HEK293 (cell line): Measurements from ENCODE around the gene BCL2L11.

Experiments
- CTCF ChIA-PET: fragments of 350-600 bp; formaldehyde crosslinking; extraction: SDS; loops from one replicate; lab custom pipeline; 2021; ENCODE audit warnings: antibody characterized with exemption; lab: Yijun Ruan, JAX
- POLR2A ChIA-PET: fragments of 300-600 bp; formaldehyde crosslinking; extraction: SDS; loops from one replicate; lab custom pipeline; 2020; ENCODE audit warnings: antibody characterized with exemption, inconsistent platforms; lab: Yijun Ruan, JAX
- H3K27ac ChIP-seq: fragments of 200-500 bp; sonication (Bioruptor generic); 2 replicates; pipeline ENCODE4 v1.5.1; 2014; ENCODE audit warnings: low read depth, low read length, control low read depth, inconsistent platforms; ENCODE audit errors: extremely low read depth
- H3K36me3 ChIP-seq, 2 experiments: fragments of 200-500 bp in 1 of 2; sonication (Bioruptor generic) in 1 of 2; 1 replicate in 1 of 2; 2 replicates in 1 of 2; pipeline ENCODE4 v1.5.1; 2014 to 2017; ENCODE audit warnings: inconsistent platforms in 2 of 2, low read length in 2 of 2; ENCODE audit not compliant: control insufficient read depth in 2 of 2, insufficient read depth in 1 of 2
- H3K4me1 ChIP-seq: fragments of 200-500 bp; sonication (Bioruptor generic); 2 replicates; pipeline ENCODE4 v1.5.1; 2014; ENCODE audit warnings: mild to moderate bottlenecking, low read length, inconsistent platforms; ENCODE audit not compliant: control insufficient read depth, insufficient read depth
- H3K4me3 ChIP-seq: 2 replicates; pipeline ENCODE4 v1.5.1; 2011; ENCODE audit warnings: low read depth, mild to moderate bottlenecking, control low read depth, low read length, moderate library complexity
- H3K9me3 ChIP-seq: fragments of 200-500 bp; sonication (Bioruptor generic); 2 replicates; pipeline ENCODE4 v1.5.1; 2014; ENCODE audit warnings: low read depth, low read length, inconsistent platforms; ENCODE audit not compliant: control insufficient read depth, insufficient read depth
- BCL11B ChIP-seq: fragments of 450-650 bp; formaldehyde crosslinking; IDR thresholded peaks from 2 replicates; pipeline ENCODE4 v1.5.1; 2016; ENCODE audit warnings: low read depth, missing biosample characterization, missing genetic modification characterization
- FEZF1 ChIP-seq: fragments of 450-650 bp; formaldehyde crosslinking; IDR thresholded peaks from 2 replicates; pipeline ENCODE4 v1.5.1; 2016; ENCODE audit warnings: missing biosample characterization, missing genetic modification characterization
- GLIS1 ChIP-seq: fragments of 450-650 bp; formaldehyde crosslinking; IDR thresholded peaks from 2 replicates; pipeline ENCODE4 v1.5.1; 2016; ENCODE audit warnings: missing biosample characterization, missing genetic modification characterization
- MEIS1 ChIP-seq: sonication (generic); formaldehyde crosslinking; IDR thresholded peaks from 2 replicates; pipeline ENCODE4 v1.8.1; 2022; ENCODE audit warnings: missing genetic modification reagents, mild to moderate bottlenecking, borderline replicate concordance
- OSR2 ChIP-seq: fragments of 450-650 bp; formaldehyde crosslinking; IDR thresholded peaks from 2 replicates; pipeline ENCODE4 v1.5.1; 2016; ENCODE audit warnings: missing biosample characterization, missing genetic modification characterization
- OVOL3 ChIP-seq: fragments of 450-650 bp; formaldehyde crosslinking; IDR thresholded peaks from 2 replicates; pipeline ENCODE4 v1.5.1; 2016; ENCODE audit warnings: missing biosample characterization, missing genetic modification characterization
- SCRT1 ChIP-seq: fragments of 450-650 bp; formaldehyde crosslinking; IDR thresholded peaks from 2 replicates; pipeline ENCODE4 v1.5.1; 2016; ENCODE audit warnings: missing biosample characterization, missing genetic modification characterization, borderline replicate concordance
- TRIM28 ChIP-seq: IDR thresholded peaks from 2 replicates; pipeline ENCODE4 v1.6.1; 2011; ENCODE audit warnings: low read length, control low read depth, borderline replicate concordance
- ZBTB8A ChIP-seq: fragments of 450-650 bp; formaldehyde crosslinking; IDR thresholded peaks from 2 replicates; pipeline ENCODE4 v1.5.1; 2016; ENCODE audit warnings: missing biosample characterization, missing genetic modification characterization
- ZNF202 ChIP-seq: fragments of 450-650 bp; formaldehyde crosslinking; IDR thresholded peaks from 2 replicates; pipeline ENCODE4 v1.5.1; 2016; ENCODE audit warnings: missing biosample characterization, missing genetic modification characterization, borderline replicate concordance
- ZNF548 ChIP-seq: fragments of 450-650 bp; formaldehyde crosslinking; IDR thresholded peaks from 2 replicates; pipeline ENCODE4 v1.5.1; 2016; ENCODE audit warnings: missing biosample characterization, missing genetic modification characterization
- ZNF610 ChIP-seq: fragments of 450-650 bp; formaldehyde crosslinking; IDR thresholded peaks from 2 replicates; pipeline ENCODE4 v1.5.1; 2016; ENCODE audit warnings: missing biosample characterization, missing genetic modification characterization, borderline replicate concordance
- ZNF621 ChIP-seq: fragments of 450-650 bp; formaldehyde crosslinking; IDR thresholded peaks from 2 replicates; pipeline ENCODE4 v1.5.1; 2017; ENCODE audit warnings: missing biosample characterization, missing genetic modification characterization
- ZNF654 ChIP-seq: fragments of 450-650 bp; formaldehyde crosslinking; IDR thresholded peaks from 2 replicates; pipeline ENCODE4 v1.5.1; 2016; ENCODE audit warnings: low read depth, missing biosample characterization, missing genetic modification characterization
- ZNF670 ChIP-seq: fragments of 450-650 bp; formaldehyde crosslinking; IDR thresholded peaks from 2 replicates; pipeline ENCODE4 v1.5.1; 2016; ENCODE audit warnings: missing biosample characterization, missing genetic modification characterization, low read depth
- ZNF707 ChIP-seq: fragments of 450-650 bp; formaldehyde crosslinking; IDR thresholded peaks from 2 replicates; pipeline ENCODE4 v1.5.1; 2016; ENCODE audit warnings: missing biosample characterization, missing genetic modification characterization
- ZNF830 ChIP-seq: fragments of 450-650 bp; IDR thresholded peaks from 2 replicates; pipeline ENCODE4 v1.5.0; 2018; ENCODE audit warnings: missing biosample characterization, missing genetic modification characterization, low read depth, mild to moderate bottlenecking, moderate library complexity
- TF ChIP-seq, protein P1 (sequence below): fragments of 450-650 bp; formaldehyde crosslinking; IDR thresholded peaks from 2 replicates; pipeline ENCODE4 v1.5.1; 2016; ENCODE audit warnings: missing biosample characterization, missing genetic modification characterization
- TF ChIP-seq, protein P2 (sequence below): fragments of 450-650 bp; formaldehyde crosslinking; IDR thresholded peaks from 2 replicates; pipeline ENCODE4 v1.5.1; 2016; ENCODE audit warnings: missing biosample characterization, missing genetic modification characterization
- TF ChIP-seq, protein P3 (sequence below): fragments of 450-650 bp; formaldehyde crosslinking; IDR thresholded peaks from 2 replicates; pipeline ENCODE4 v1.5.1; 2017; ENCODE audit warnings: missing biosample characterization, missing genetic modification characterization

BCL2L11 gene

DNA sequence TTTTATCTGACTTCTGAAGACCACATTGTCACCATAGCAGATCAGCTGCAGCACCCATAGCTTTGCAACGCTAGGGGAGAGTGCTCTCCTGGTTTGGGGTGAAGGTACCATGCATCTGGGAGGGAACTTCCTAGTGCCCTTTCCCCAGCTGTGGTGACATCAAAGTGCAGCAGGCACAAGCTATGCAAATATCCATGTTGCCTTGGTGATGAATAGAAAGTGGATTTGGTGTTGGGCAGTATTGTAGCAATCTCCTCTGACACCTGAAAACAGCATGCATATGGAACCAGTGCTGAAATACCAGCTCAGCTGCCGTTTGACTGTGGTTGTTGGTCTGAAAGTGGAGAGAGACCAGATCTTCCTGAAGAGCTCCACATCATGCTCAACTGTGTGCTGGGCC lies 37.1 kb downstream of the BCL2L11 start:
- CTCF ChIA-PET: interaction anchor here (0.7 to 1.2 kb wide), 2 partner anchors 10 to 346 kb away, joined by 3 read pairs; no protein-coding TSS in a partner anchor
- POLR2A ChIA-PET: no interaction called here
- H3K4me3 ChIP-seq: no peak overlapping the region
- H3K27ac ChIP-seq: no peak overlapping the region
- H3K9me3 ChIP-seq: no peaks in the 10 kb centered on the region
- no peak for TF ChIP-seq ZNF830 (tag by site-specific recombination)
- no peak for TF ChIP-seq OVOL3
- TF ChIP-seq ZBTB8A (tag by site-specific recombination): no peak
- no peak for TF ChIP-seq OSR2 (tag by site-specific recombination)
- no peak for TF ChIP-seq ZNF202
- TF ChIP-seq ZNF654 (tag by site-specific recombination): no peak
- TF ChIP-seq ZNF707 (tag by site-specific recombination): no peak
- TF ChIP-seq ZNF610 (tag by site-specific recombination): no peak
- no peak for TF ChIP-seq FEZF1
- TF ChIP-seq, protein P1, sequence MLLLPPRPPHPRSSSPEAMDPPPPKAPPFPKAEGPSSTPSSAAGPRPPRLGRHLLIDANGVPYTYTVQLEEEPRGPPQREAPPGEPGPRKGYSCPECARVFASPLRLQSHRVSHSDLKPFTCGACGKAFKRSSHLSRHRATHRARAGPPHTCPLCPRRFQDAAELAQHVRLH (tag by site-specific recombination): no peak
- no peak for TF ChIP-seq SCRT1 (tag by site-specific recombination)
- H3K4me1 ChIP-seq: peaks cover 7% of the 10 kb centered on the region
- H3K36me3 ChIP-seq: peaks cover 14 to 93% of the 10 kb centered on the region in 2 experiments

DNA sequence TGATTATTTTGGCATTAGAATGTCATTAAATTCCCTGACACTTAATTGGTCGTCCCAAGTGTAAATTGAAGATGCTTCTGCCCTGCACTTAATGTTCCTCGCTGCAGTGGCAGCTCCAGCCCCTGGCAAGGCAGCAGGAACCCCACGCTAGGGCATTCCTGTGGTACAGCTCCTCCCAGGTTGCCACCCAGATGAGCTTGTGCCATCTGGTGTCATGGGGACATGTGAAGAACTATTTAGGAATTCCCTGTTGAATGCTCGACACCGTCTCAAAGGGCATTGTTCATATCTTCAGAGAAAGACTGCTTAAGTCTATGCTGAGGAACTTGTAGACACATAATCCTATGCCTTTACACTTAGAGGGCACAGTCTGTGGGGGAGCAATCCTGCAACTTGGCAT lies 38.9 kb downstream of the BCL2L11 start:
- no peak overlapping the region for H3K4me3 ChIP-seq
- H3K36me3 ChIP-seq: peaks cover 3 to 88% of the 10 kb centered on the region in 2 experiments; a peak in 2 of 3 replicates
- no peak for TF ChIP-seq ZNF548 (tag by site-specific recombination)
- no peak for TF ChIP-seq ZNF621 (tag by site-specific recombination)
- TF ChIP-seq BCL11B (tag by site-specific recombination): no peak
- TF ChIP-seq ZNF670 (tag by site-specific recombination): no peak
- TF ChIP-seq, protein P2, sequence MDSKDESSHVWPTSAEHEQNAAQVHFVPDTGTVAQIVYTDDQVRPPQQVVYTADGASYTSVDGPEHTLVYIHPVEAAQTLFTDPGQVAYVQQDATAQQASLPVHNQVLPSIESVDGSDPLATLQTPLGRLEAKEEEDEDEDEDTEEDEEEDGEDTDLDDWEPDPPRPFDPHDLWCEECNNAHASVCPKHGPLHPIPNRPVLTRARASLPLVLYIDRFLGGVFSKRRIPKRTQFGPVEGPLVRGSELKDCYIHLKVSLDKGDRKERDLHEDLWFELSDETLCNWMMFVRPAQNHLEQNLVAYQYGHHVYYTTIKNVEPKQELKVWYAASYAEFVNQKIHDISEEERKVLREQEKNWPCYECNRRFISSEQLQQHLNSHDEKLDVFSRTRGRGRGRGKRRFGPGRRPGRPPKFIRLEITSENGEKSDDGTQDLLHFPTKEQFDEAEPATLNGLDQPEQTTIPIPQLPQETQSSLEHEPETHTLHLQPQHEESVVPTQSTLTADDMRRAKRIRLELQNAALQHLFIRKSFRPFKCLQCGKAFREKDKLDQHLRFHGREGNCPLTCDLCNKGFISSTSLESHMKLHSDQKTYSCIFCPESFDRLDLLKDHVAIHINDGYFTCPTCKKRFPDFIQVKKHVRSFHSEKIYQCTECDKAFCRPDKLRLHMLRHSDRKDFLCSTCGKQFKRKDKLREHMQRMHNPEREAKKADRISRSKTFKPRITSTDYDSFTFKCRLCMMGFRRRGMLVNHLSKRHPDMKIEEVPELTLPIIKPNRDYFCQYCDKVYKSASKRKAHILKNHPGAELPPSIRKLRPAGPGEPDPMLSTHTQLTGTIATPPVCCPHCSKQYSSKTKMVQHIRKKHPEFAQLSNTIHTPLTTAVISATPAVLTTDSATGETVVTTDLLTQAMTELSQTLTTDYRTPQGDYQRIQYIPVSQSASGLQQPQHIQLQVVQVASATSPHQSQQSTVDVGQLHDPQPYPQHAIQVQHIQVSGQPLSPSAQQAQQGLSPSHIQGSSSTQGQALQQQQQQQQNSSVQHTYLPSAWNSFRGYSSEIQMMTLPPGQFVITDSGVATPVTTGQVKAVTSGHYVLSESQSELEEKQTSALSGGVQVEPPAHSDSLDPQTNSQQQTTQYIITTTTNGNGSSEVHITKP (tag by site-specific recombination): no peak
- no peak for TF ChIP-seq MEIS1 (CRISPR knock-in tag)
- TF ChIP-seq TRIM28: no peak
- no peak for TF ChIP-seq GLIS1 (tag by site-specific recombination)
- TF ChIP-seq, protein P3, sequence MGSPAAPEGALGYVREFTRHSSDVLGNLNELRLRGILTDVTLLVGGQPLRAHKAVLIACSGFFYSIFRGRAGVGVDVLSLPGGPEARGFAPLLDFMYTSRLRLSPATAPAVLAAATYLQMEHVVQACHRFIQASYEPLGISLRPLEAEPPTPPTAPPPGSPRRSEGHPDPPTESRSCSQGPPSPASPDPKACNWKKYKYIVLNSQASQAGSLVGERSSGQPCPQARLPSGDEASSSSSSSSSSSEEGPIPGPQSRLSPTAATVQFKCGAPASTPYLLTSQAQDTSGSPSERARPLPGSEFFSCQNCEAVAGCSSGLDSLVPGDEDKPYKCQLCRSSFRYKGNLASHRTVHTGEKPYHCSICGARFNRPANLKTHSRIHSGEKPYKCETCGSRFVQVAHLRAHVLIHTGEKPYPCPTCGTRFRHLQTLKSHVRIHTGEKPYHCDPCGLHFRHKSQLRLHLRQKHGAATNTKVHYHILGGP (tag by site-specific recombination): no peak
- POLR2A ChIA-PET: no interaction called here
- peaks cover 13% of the 10 kb centered on the region for H3K4me1 ChIP-seq
- H3K9me3 ChIP-seq: no peaks in the 10 kb centered on the region
- H3K27ac ChIP-seq: no peak overlapping the region
- CTCF ChIA-PET: interaction anchor here (0.6 kb wide), 1 partner anchor 27 kb away, joined by 3 read pairs; no protein-coding TSS in a partner anchor
